HG03354 (cell line): Measurements from ENCODE around the gene HRH1.

Source experiments
- ATAC-seq: cut with Tn5 transposase; IDR thresholded peaks from one replicate; pipeline ENCODE4 v1.9.1; 2021; ENCODE audit warnings: mild to moderate bottlenecking; ENCODE audit not compliant: unreplicated experiment, poor library complexity, severe bottlenecking

Gene HRH1

GRCh38 chr3:11269007-11269406, 114.7 kb downstream of the HRH1 start:
- ATAC-seq: no peak

- peak; percentile 98 for ATAC-seq
Observed at GRCh38 chr3:11271986-11272904, 118.0 kb downstream of the HRH1 start, which contains the start of gene ATG7. TSS of gene ATG7 (plus strand) at chr3:11272397. CDS start at chr3:11298696, 26,299 bp downstream.

- ATAC-seq: no peak
Observed at GRCh38 chr3:11272906-11273574, 118.7 kb downstream of the HRH1 start.

GRCh38 chr3:11273891-11274291, 119.6 kb downstream of the HRH1 start:
- ATAC-seq: no peak

- no peak for ATAC-seq
Observed at GRCh38 chr3:11274566-11275142, 120.4 kb downstream of the HRH1 start.

GRCh38 chr3:11275926-11276325, 121.6 kb downstream of the HRH1 start:
- ATAC-seq: no peak

- no peak for ATAC-seq
Observed at GRCh38 chr3:11276901-11277300, 122.6 kb downstream of the HRH1 start.

GRCh38 chr3:11282250-11283138, 128.2 kb downstream of the HRH1 start:
- no peak for ATAC-seq

GRCh38 chr3:11283139-11283475, 128.8 kb downstream of the HRH1 start:
- no peak for ATAC-seq

GRCh38 chr3:11284011-11284410, 129.7 kb downstream of the HRH1 start:
- no peak for ATAC-seq

- ATAC-seq: no peak
Observed at GRCh38 chr3:11285471-11285870, 131.2 kb downstream of the HRH1 start.

- ATAC-seq: no peak
Observed at GRCh38 chr3:11287404-11287803, 133.1 kb downstream of the HRH1 start.

GRCh38 chr3:11288021-11288491, 133.8 kb downstream of the HRH1 start:
- ATAC-seq: no peak

GRCh38 chr3:11288786-11289637, 134.7 kb downstream of the HRH1 start:
- peak; percentile 73 for ATAC-seq

GRCh38 chr3:11289864-11290263, 135.6 kb downstream of the HRH1 start:
- no peak for ATAC-seq

- ATAC-seq: peak; percentile 56
Observed at GRCh38 chr3:11290743-11291680, 136.7 kb downstream of the HRH1 start.

- ATAC-seq: no peak
Observed at GRCh38 chr3:11291808-11292207, 137.5 kb downstream of the HRH1 start.

- no peak for ATAC-seq
Observed at GRCh38 chr3:11297126-11297525, 142.8 kb downstream of the HRH1 start.
